Activated CD8-positive, alpha-beta memory T cell treated with anti-CD3 and anti-CD28 coated beads for 4 hours (primary cell): ENCODE data around the gene RNF123.

Experiments used
- DNase-seq, 2 donors: peaks; one replicate each; pipeline ENCODE4 v3.0.0-alpha.2; 2020; ENCODE audit warnings: low read depth in 2 of 2

Gene RNF123

GRCh38 chr3:49658711-49659110 lies 30.6 kb upstream of the RNF123 start:
- DNase-seq = no peak

- DNase-seq = no peak
Measured at GRCh38 chr3:49659756-49660155, 29.6 kb upstream of the RNF123 start.

GRCh38 chr3:49661281-49661680 lies 28.1 kb upstream of the RNF123 start:
- DNase-seq = no peak

GRCh38 chr3:49662021-49662420 lies 27.3 kb upstream of the RNF123 start:
- no peak for DNase-seq

GRCh38 chr3:49662720-49663413 lies 26.5 kb upstream of the RNF123 start:
- no peak for DNase-seq

GRCh38 chr3:49663831-49664230 lies 25.5 kb upstream of the RNF123 start:
- DNase-seq = no peak

- no peak for DNase-seq
Measured at GRCh38 chr3:49664300-49664699, 25.1 kb upstream of the RNF123 start.

GRCh38 chr3:49665822-49666519 lies 23.4 kb upstream of the RNF123 start:
- no peak for DNase-seq

GRCh38 chr3:49666592-49666991 lies 22.8 kb upstream of the RNF123 start:
- no peak for DNase-seq

- no peak for DNase-seq
Measured at GRCh38 chr3:49667701-49668413, 21.5 kb upstream of the RNF123 start.

- DNase-seq = no peak
Measured at GRCh38 chr3:49668414-49668797, 21.0 kb upstream of the RNF123 start.

- DNase-seq = no peak
Measured at GRCh38 chr3:49668861-49669260, 20.5 kb upstream of the RNF123 start.

GRCh38 chr3:49669352-49669751 lies 20.0 kb upstream of the RNF123 start:
- no peak for DNase-seq

- DNase-seq = no peak
Measured at GRCh38 chr3:49670940-49671290, 18.4 kb upstream of the RNF123 start.

GRCh38 chr3:49671291-49672288 lies 17.8 kb upstream of the RNF123 start:
- peak; percentile 37 to 47 for DNase-seq

GRCh38 chr3:49673121-49673714 lies 16.1 kb upstream of the RNF123 start:
- no peak for DNase-seq

- peak; percentile 94 to 96 for DNase-seq
Measured at GRCh38 chr3:49673715-49674496, 15.5 kb upstream of the RNF123 start, which contains the start of gene APEH. Gene APEH, plus strand, starts transcription at chr3:49674351. Its CDS starts 51 bp downstream, at chr3:49674402.

- DNase-seq = no peak
Measured at GRCh38 chr3:49674497-49674983, 14.8 kb upstream of the RNF123 start.

- no peak for DNase-seq
Measured at GRCh38 chr3:49675912-49676311, 13.4 kb upstream of the RNF123 start.
